Measurements from ENCODE around the gene COL11A1. TPM values are rescaled to one million over a fixed set of nuclear protein-coding genes. Genes with fewer than 3 reads are reported as not detected.
A peak's percentile ranks its signal among the peaks of the same experiment; 100 is the strongest.
"Not testable (repeated sequence)": the region's sequence is repeated elsewhere in the genome, so short reads cannot be mapped to it uniquely, and the experiment has no call there.

COL11A1 gene
- total and polyA plus RNA-seq, 2 experiments from 2014 or later, result 37.4 to 56.7 TPM

DNA sequence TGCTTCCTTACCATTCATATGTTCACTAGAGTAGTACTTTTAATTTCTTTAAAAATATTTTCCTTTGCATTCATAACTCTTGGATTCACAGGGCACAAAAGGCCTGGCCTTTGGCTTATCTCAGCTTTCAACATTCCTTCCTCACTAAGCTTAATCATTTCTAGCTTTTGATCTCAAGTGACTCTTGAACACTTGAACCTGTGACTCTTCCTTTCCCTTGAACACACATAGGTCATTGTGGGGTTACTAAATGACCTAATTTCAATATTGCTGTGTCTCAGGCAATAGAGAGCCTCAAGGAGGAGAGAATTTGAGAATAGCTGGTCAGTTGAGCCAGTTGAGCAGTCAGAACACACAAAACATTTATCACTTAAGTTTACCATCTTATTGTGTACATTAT, 49.9 kb downstream of the COL11A1 start:
- Histone ChIP-seq H3K4me3 (no peak overlapping the region), H3K27ac (peak overlapping the region; percentile 91), H3K4me1 (ENCODE audit: low read depth) (peaks cover 27% of the 10 kb centered on the region), H3K36me3 (no peaks in the 10 kb centered on the region), H3K9me3 (ENCODE audit: low read depth) (no peaks in the 10 kb centered on the region), H3K27me3 (no peaks in the 10 kb centered on the region)
- DNase-seq (ENCODE audit: low read depth in 1 of 2, low spot score in 1 of 2), result peak in 1 of 2 donors; percentile 77
- no peak for TF ChIP-seq CTCF (IDR thresholded peaks at IDR 0.05; ENCODE audit: low read depth, low read length)

- H3K27me3 ChIP-seq, result no peaks in the 10 kb centered on the region
- no peak overlapping the region for H3K4me3 ChIP-seq
- peaks cover 27% of the 10 kb centered on the region for H3K4me1 ChIP-seq (ENCODE audit: low read depth)
- no peaks in the 10 kb centered on the region for H3K36me3 ChIP-seq
- DNase-seq (ENCODE audit: low read depth in 1 of 2, low spot score in 1 of 2), result peak in 1 of 2 donors; percentile 76
- H3K27ac ChIP-seq, result no peak overlapping the region
- no peak for TF ChIP-seq CTCF (IDR thresholded peaks at IDR 0.05; ENCODE audit: low read depth, low read length)
- no peaks in the 10 kb centered on the region for H3K9me3 ChIP-seq (ENCODE audit: low read depth)
These were observed 51.9 kb downstream of the COL11A1 start for GRCh38 chr1:103056423-103056822.

- H3K4me1 ChIP-seq (ENCODE audit: low read depth); H3K27me3 ChIP-seq; H3K27ac ChIP-seq; H3K4me3 ChIP-seq; DNase-seq (ENCODE audit: low read depth in 1 of 2, low spot score in 1 of 2); H3K9me3 ChIP-seq (ENCODE audit: low read depth): not testable (repeated sequence)
- peaks cover 24% of the 10 kb centered on the region for H3K36me3 ChIP-seq
These were observed 80.2 kb downstream of the COL11A1 start for GRCh38 chr1:103028110-103028509.

GRCh38 chr1:103025858-103026409, 82.4 kb downstream of the COL11A1 start:
- H3K36me3 ChIP-seq, result peaks cover 36% of the 10 kb centered on the region
- no peak overlapping the region for H3K27ac ChIP-seq
- no peak for DNase-seq (ENCODE audit: low read depth in 1 of 2, low spot score in 1 of 2)
- TF ChIP-seq CTCF (IDR thresholded peaks at IDR 0.05; ENCODE audit: low read depth, low read length), result no peak
- no peaks in the 10 kb centered on the region for H3K9me3 ChIP-seq (ENCODE audit: low read depth)
- H3K27me3 ChIP-seq, result no peaks in the 10 kb centered on the region
- no peaks in the 10 kb centered on the region for H3K4me1 ChIP-seq (ENCODE audit: low read depth)
- no peak overlapping the region for H3K4me3 ChIP-seq

DNA sequence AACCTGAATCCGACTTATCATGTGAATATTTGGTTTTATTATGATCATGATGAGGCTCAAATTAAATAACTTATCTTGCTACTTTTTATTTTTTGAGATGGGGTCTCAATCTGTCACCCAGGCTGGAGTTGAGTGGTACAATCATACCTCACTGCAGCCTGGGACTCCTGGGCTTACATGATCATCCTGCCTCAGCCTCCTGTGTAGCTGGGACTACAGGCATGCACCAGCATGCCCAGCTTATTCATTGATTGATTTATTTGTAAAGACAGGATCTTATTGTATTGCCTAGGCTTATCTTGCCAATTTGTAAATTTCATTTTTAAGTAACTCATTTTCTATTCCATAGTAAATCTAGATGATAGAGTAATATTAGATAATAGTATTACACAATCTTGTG, 84.3 kb downstream of the COL11A1 start:
- no peak for TF ChIP-seq CTCF (IDR thresholded peaks at IDR 0.05; ENCODE audit: low read depth, low read length)
- H3K36me3 ChIP-seq, result peaks cover 39% of the 10 kb centered on the region
- no peaks in the 10 kb centered on the region for H3K27me3 ChIP-seq
- H3K4me3 ChIP-seq, result no peak overlapping the region
- DNase-seq (ENCODE audit: low read depth in 1 of 2, low spot score in 1 of 2), result no peak
- no peaks in the 10 kb centered on the region for H3K4me1 ChIP-seq (ENCODE audit: low read depth)
- no peak overlapping the region for H3K27ac ChIP-seq
- H3K9me3 ChIP-seq (ENCODE audit: low read depth), result no peaks in the 10 kb centered on the region

GRCh38 chr1:103002005-103002404, 106.3 kb downstream of the COL11A1 start:
- Histone ChIP-seq H3K4me1 (ENCODE audit: low read depth) (no peaks in the 10 kb centered on the region), H3K36me3 (peaks cover 30% of the 10 kb centered on the region), H3K27ac (no peak overlapping the region), H3K27me3 (no peaks in the 10 kb centered on the region), H3K9me3 (ENCODE audit: low read depth) (no peaks in the 10 kb centered on the region), H3K4me3 (no peak overlapping the region)
- no peak for TF ChIP-seq CTCF (IDR thresholded peaks at IDR 0.05; ENCODE audit: low read depth, low read length)
- no peak for DNase-seq (ENCODE audit: low read depth in 1 of 2, low spot score in 1 of 2)
